ENCODE results near the gene NR4A1. TPM values are rescaled to one million over a fixed set of nuclear protein-coding genes. Genes with fewer than 3 reads are reported as not detected.

NR4A1 gene
- polyA plus RNA-seq, 4 donors = 6.7 to 100 (median 34.7) TPM

DNA sequence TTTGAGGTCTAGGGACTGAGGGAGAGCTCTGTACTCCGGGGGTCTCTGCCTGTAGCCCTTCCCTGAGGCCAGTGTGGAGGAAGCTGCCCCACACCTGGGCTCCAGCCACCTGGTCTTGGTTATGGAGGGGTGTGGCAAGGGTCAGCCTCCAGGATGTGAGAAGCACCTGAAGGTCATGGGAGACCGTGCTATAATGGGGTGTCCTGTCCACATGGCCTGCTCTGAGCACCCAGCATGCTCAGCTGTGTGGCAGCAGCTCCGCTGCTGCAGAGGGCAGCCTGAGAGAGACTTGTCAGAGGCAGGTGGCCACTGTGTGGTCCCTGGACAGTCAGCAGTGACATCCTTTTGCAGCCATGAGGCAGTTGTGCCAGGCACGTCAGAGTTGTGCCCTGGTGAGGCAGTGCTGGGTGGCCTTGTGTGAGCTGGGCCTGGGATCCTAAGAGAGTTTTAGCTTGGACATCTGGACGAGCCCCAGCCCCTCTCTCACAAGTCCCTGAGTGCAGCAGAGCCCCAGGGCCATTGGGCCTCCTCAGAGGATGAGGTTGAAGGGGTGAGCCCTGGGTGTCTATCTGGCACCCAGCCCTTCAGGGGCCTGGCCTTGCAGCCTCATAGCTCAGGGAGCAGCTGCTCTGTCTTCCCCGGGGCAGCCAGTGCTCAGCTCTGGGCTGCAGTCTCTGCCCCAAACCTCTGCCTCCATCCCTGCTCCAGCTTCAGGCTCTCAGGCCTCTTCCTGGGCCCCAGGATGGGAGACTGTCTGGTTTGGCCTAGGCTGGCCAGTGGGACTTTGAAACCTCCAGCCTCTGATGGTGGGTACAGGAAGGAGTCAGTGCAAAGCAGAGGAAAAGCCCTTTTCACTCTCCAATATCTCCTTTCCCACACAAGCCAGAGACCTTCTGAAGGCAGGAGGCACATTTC lies 11.2 kb downstream of the NR4A1 start:
- Histone ChIP-seq H3K27me3 (ENCODE audit: control insufficient read depth in 3 of 3, insufficient read depth in 3 of 3, low read length in 3 of 3) (peaks cover 0 to 2% (median 0%) of the 10 kb centered on the region in 3 donors), H3K27ac (ENCODE audit: low read depth in 1 of 3, low read length in 2 of 3) (peak overlapping the region in 1 of 3 donors; percentile 0), H3K9me3 (ENCODE audit: control insufficient read depth in 2 of 2, insufficient read depth in 1 of 2, low read depth in 1 of 2, low read length in 1 of 2) (no peaks in the 10 kb centered on the region), H3K4me3 (ENCODE audit: low read depth in 1 of 3, low read length in 3 of 3) (no peak overlapping the region), H3K4me1 (ENCODE audit: control insufficient read depth in 3 of 3, insufficient read depth in 2 of 3, low read depth in 1 of 3, low read length in 2 of 3) (peaks cover 0 to 22% (median 0%) of the 10 kb centered on the region in 3 donors), H3K36me3 (ENCODE audit: control insufficient read depth in 3 of 3, insufficient read depth in 2 of 3, low read depth in 1 of 3, low read length in 3 of 3) (peaks cover 0 to 13% (median 0%) of the 10 kb centered on the region in 3 donors)
- no peak for FAIRE-seq
- WGBS, 3 donors = 72 to 80% (median 80%) methylated on average over 6 of the region's 6 CpGs
- no peak for DNase-seq

DNA sequence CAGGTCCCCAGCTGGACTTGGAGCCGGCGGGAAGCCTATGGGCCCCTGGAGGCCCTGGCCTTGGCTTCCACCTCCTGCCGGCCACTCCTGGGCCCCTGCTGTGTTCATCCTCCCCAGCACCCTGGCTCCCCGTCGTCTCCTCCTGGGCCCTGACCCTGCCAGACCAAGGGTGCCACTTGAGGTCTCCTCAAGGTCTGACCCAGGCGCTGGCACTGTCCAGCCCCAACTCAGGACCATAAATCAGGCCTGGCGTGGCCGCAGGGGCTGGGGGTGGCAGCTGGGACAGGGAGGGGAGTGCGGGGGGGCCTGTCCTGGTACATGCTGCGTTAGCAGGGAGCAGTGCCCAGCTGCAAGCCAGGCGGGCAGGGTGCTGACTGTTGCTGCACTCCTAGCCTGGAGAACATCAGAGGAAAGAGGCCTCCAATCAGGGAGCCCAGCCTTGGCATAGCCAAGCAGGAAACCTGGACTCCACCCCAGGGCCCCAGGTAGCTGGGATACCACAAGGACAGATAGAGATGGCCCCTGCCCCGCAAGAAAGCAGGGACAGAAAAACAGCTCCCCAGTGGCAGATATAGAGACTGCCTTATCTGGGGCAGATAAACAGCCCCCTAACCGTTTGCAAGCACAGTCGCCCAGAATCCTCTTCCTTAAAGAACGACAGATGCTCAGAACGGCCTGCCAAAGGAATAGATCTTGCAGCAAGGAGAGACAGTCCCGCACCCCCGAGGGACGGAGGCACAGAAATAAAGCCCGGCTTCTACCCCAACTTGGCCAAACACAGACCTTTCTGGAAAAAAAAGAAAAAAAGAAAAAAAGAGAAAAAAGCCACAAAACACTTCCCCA lies 12.1 kb downstream of the NR4A1 start:
- DNase-seq = peak in 1 of 2 donors; percentile 55
- 67 to 80% (median 75%) methylated on average over 19 to 20 of the region's 20 CpGs for WGBS, 3 donors
- Histone ChIP-seq H3K27ac (ENCODE audit: low read depth in 1 of 3, low read length in 2 of 3) (peak overlapping the region in 1 of 3 donors; percentile 52), H3K36me3 (ENCODE audit: control insufficient read depth in 3 of 3, insufficient read depth in 2 of 3, low read depth in 1 of 3, low read length in 3 of 3) (peaks cover 0 to 11% (median 0%) of the 10 kb centered on the region in 3 donors), H3K9me3 (ENCODE audit: control insufficient read depth in 2 of 2, insufficient read depth in 1 of 2, low read depth in 1 of 2, low read length in 1 of 2) (no peaks in the 10 kb centered on the region), H3K4me1 (ENCODE audit: control insufficient read depth in 3 of 3, insufficient read depth in 2 of 3, low read depth in 1 of 3, low read length in 2 of 3) (peaks cover 0 to 22% (median 0%) of the 10 kb centered on the region in 3 donors), H3K4me3 (ENCODE audit: low read depth in 1 of 3, low read length in 3 of 3) (no peak overlapping the region), H3K27me3 (ENCODE audit: control insufficient read depth in 3 of 3, insufficient read depth in 3 of 3, low read length in 3 of 3) (peaks cover 0 to 2% (median 0%) of the 10 kb centered on the region in 3 donors)
- FAIRE-seq = no peak

DNA sequence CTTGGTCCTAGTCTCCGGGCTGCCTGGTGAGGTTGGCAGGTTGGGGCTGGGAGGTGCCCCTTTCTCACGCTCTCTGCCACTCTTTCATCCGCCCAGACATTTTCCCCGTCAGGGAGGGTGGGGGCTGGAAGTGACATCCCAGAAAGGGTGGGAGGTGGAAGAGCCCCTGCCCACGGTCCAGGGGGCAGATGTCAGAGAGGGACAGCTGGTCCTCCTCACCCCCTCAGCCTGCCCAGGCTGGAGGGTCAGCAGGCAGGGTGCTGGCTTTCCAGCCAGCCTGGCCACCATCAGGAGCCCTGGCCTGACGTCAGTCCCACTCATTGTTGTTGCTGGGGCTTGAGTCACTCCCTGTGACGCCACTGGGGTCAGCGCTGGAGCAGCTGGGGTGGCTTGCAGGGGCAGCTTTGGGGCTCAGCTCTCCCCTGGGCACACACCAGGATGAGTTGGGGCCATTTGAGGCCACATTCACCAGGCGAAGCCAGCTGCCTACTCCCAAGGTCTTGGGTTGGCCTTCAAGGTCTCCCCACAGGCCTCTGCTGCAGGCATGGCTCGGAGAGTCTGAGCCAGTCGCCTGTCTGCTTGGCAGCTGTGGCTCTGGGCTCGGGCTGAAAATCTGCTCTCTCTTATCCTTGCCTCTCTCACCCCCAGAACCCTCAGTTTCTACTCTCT lies 12.9 kb downstream of the NR4A1 start:
- Histone ChIP-seq H3K27ac (ENCODE audit: low read depth in 1 of 3, low read length in 2 of 3) (peak overlapping the region in 1 of 3 donors; percentile 4), H3K27me3 (ENCODE audit: control insufficient read depth in 3 of 3, insufficient read depth in 3 of 3, low read length in 3 of 3) (peaks cover 0 to 2% (median 0%) of the 10 kb centered on the region in 3 donors), H3K4me1 (ENCODE audit: control insufficient read depth in 3 of 3, insufficient read depth in 2 of 3, low read depth in 1 of 3, low read length in 2 of 3) (peaks cover 0 to 23% (median 0%) of the 10 kb centered on the region in 3 donors), H3K36me3 (ENCODE audit: control insufficient read depth in 3 of 3, insufficient read depth in 2 of 3, low read depth in 1 of 3, low read length in 3 of 3) (peaks cover 0 to 6% (median 0%) of the 10 kb centered on the region in 3 donors), H3K9me3 (ENCODE audit: control insufficient read depth in 2 of 2, insufficient read depth in 1 of 2, low read depth in 1 of 2, low read length in 1 of 2) (no peaks in the 10 kb centered on the region), H3K4me3 (ENCODE audit: low read depth in 1 of 3, low read length in 3 of 3) (no peak overlapping the region)
- no peak for FAIRE-seq
- WGBS, 3 donors = 74 to 78% (median 77%) methylated on average over 11 to 12 of the region's 12 CpGs
- DNase-seq = no peak

DNA sequence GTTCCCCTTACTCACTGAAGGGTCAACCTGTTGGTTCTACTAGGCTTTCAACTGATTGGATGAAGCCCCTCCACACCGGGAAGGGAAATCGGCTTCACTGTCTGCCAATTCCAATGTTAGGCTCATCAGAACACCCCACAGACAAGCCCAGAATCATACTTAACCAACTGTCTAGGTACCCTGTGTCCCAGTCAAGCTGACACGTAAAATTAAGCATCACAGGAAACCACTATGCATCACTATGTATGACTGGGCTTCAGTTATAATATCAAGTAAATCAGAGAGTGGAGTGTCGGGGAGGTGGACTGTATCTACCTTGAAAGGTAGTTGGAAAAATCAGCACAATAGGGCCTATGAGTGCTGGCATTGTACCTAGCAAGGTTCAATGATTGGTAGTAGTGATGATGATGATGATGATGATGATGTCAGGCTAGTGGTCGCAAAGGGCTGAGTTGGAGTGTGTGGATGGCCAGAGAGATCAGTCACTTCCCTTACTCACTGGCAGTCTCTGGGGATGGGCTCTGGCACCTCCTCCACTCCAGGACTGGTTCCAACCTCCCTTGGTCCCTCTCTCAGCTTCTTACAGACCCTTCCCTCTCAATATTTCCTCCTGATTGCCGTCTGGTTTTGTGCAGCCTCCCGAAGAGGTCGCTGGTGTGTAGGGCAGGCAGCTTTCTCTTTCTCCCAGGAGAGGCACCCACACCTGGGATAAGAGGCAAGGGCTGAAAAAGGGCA lies 15.3 kb downstream of the NR4A1 start:
- Histone ChIP-seq H3K4me1 (ENCODE audit: control insufficient read depth in 3 of 3, insufficient read depth in 2 of 3, low read depth in 1 of 3, low read length in 2 of 3) (peaks cover 0 to 35% (median 4%) of the 10 kb centered on the region in 3 donors), H3K36me3 (ENCODE audit: control insufficient read depth in 3 of 3, insufficient read depth in 2 of 3, low read depth in 1 of 3, low read length in 3 of 3) (peaks cover 0 to 2% (median 0%) of the 10 kb centered on the region in 3 donors), H3K9me3 (ENCODE audit: control insufficient read depth in 2 of 2, insufficient read depth in 1 of 2, low read depth in 1 of 2, low read length in 1 of 2) (no peaks in the 10 kb centered on the region), H3K27ac (ENCODE audit: low read depth in 1 of 3, low read length in 2 of 3) (no peak overlapping the region), H3K4me3 (ENCODE audit: low read depth in 1 of 3, low read length in 3 of 3) (no peak overlapping the region), H3K27me3 (ENCODE audit: control insufficient read depth in 3 of 3, insufficient read depth in 3 of 3, low read length in 3 of 3) (peaks cover 0 to 2% (median 0%) of the 10 kb centered on the region in 3 donors)
- FAIRE-seq = no peak
- no peak for DNase-seq
- 51 to 66% (median 64%) methylated on average over 8 of the region's 8 CpGs for WGBS, 3 donors

DNA sequence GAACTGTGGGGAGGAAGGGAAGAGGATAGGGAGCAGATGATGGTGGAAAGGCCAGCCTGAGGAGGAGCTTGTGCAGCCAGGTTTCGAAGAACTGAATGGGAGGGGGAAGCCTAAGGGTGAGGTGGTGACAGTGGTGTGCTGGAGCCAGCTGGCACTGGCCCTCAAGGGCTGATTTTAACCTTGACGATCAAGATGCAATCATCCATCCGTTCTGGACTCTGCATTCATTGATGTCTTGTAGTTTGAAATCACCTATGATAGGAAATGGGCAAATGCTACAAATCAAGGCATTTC lies 15.8 kb downstream of the NR4A1 start:
- Histone ChIP-seq H3K4me1 (ENCODE audit: control insufficient read depth in 3 of 3, insufficient read depth in 2 of 3, low read depth in 1 of 3, low read length in 2 of 3) (peaks cover 0 to 34% (median 7%) of the 10 kb centered on the region in 3 donors), H3K9me3 (ENCODE audit: control insufficient read depth in 2 of 2, insufficient read depth in 1 of 2, low read depth in 1 of 2, low read length in 1 of 2) (no peaks in the 10 kb centered on the region), H3K4me3 (ENCODE audit: low read depth in 1 of 3, low read length in 3 of 3) (no peak overlapping the region), H3K27ac (ENCODE audit: low read depth in 1 of 3, low read length in 2 of 3) (no peak overlapping the region), H3K27me3 (ENCODE audit: control insufficient read depth in 3 of 3, insufficient read depth in 3 of 3, low read length in 3 of 3) (peaks cover 0 to 2% (median 0%) of the 10 kb centered on the region in 3 donors), H3K36me3 (ENCODE audit: control insufficient read depth in 3 of 3, insufficient read depth in 2 of 3, low read depth in 1 of 3, low read length in 3 of 3) (peaks cover 0 to 2% (median 0%) of the 10 kb centered on the region in 3 donors)
- WGBS, 3 donors = 46 to 69% (median 48%) methylated on average over 3 of the region's 3 CpGs
- FAIRE-seq (no peak), DNase-seq (no peak)

DNA sequence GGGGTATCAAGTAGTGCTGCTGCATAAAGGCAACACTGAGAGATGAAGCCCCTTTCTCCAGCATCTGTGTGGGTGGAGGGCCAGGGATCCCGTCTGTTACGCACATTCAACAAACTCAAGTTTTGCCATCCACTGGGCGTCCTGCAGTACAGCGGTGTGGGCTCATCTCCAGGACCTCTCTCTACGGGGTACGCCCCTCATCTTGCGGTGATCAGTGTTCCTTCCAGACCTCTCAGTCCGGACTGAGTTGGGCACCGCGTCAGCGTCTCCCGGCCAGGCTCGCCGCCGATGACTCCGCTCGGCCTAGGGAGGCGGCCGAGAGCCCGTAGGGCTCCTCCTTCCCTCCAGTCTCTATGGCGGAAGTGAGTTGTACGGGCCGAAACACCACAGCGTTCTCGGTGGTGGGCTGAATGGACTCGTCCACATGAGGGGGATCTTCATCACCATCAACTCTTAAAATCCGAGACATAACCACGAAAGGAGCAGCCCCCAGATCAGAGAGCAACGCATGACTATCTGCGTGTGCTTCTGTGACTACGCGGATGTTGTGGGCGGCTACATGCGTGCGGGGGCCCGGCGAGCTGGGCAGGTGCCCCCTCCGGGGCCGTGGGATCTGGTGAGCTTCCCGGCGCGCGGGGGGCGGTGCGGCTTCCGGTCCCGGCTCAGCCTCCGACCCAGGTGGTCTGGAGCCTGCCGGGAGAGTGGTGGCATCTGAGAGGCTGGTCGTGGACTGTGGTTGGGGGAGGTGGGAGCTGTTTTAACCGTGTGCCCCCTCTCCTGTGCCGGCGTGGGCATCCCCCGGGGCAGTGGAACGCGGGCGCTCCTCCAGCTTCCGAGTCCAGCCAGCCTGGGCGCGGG lies 18.3 kb downstream of the NR4A1 start, which contains the start of gene ATG101:
TSS of gene ATG101 (plus strand) at position 652 of the 858 bp plus-strand sequence. CDS start 3,673 bp downstream, outside the sequence.
- Histone ChIP-seq H3K9me3 (ENCODE audit: control insufficient read depth in 2 of 2, insufficient read depth in 1 of 2, low read depth in 1 of 2, low read length in 1 of 2) (no peaks in the 10 kb centered on the region), H3K27me3 (ENCODE audit: control insufficient read depth in 3 of 3, insufficient read depth in 3 of 3, low read length in 3 of 3) (peaks cover 0 to 2% (median 0%) of the 10 kb centered on the region in 3 donors), H3K4me3 (ENCODE audit: low read depth in 1 of 3, low read length in 3 of 3) (peak within 1 kb of the TSS; percentile 77 to 98 (median 82)), H3K27ac (ENCODE audit: low read depth in 1 of 3, low read length in 2 of 3) (peak within 1 kb of the TSS; percentile 52 to 90 (median 64)), H3K4me1 (ENCODE audit: control insufficient read depth in 3 of 3, insufficient read depth in 2 of 3, low read depth in 1 of 3, low read length in 2 of 3) (peaks cover 0 to 13% (median 7%) of the 10 kb centered on the region in 3 donors), H3K36me3 (ENCODE audit: control insufficient read depth in 3 of 3, insufficient read depth in 2 of 3, low read depth in 1 of 3, low read length in 3 of 3) (peaks cover 3 to 22% (median 4%) of the 10 kb centered on the region in 3 donors)
- WGBS, 3 donors = 0 to 1% (median 1%) methylated on average over 51 to 60 of the region's 60 CpGs
- no peak for FAIRE-seq
- DNase-seq = peak; percentile 95 to 97

Data from small intestine (tissue), 7 donors.